Measurements from ENCODE around the gene THRB. TPM values are rescaled to one million over a fixed set of nuclear protein-coding genes. Genes with fewer than 3 reads are reported as not detected.

THRB gene
- total and polyA plus RNA-seq, 9 of the 15 experiments (the other 6 are each of a cell fraction or from before 2014, with no cell fraction given): 1.7 to 14.9 (median 6.9) TPM

DNA sequence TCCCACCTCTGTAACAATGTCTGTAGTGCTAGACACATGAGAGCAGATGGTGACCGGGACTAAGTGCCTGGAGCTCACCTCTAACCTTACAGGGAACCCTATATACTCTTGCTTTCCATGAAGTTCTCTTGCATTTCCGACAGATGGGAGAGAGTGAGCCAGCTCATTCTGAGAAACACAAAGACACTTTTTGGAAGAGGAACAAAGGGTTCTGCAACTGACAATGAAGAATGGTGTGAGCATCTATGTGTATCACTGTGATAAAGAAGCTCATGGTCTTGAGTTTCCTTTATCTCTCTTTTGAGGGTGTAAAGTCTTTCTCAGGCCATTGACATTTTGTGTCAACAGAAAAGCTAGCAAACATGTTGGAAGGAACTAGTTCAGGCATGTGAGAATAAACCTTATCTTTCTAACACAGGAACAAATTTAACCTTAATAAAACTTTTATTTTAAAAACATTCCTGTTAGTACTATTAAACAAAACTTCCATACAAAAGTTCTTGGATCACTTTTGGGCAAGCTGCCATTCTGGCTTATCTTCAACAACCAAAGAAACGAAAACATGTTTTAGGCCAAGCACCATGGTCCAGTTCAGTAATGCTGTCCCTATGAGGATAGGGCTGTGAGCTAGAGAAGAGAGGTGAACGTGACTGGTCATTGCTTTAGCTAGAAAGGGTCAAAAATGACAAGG, 142.7 kb downstream of the THRB start (continued):
- TF ChIP-seq TAF9B (IDR thresholded peaks at IDR 0.05; ENCODE audit: partially characterized antibody) (peak; percentile 67), ZNF253 (CRISPR knock-in tag; conservative IDR thresholded peaks at IDR 0.05) (no peak), CSDE1 (IDR thresholded peaks at IDR 0.05) (no peak), TEAD4 (IDR thresholded peaks at IDR 0.05; ENCODE audit: low read length) (peak; percentile 93), TEAD4 (CRISPR knock-in tag; IDR thresholded peaks at IDR 0.05; ENCODE audit: borderline replicate concordance) (no peak)
- TF ChIP-seq, protein P1, sequence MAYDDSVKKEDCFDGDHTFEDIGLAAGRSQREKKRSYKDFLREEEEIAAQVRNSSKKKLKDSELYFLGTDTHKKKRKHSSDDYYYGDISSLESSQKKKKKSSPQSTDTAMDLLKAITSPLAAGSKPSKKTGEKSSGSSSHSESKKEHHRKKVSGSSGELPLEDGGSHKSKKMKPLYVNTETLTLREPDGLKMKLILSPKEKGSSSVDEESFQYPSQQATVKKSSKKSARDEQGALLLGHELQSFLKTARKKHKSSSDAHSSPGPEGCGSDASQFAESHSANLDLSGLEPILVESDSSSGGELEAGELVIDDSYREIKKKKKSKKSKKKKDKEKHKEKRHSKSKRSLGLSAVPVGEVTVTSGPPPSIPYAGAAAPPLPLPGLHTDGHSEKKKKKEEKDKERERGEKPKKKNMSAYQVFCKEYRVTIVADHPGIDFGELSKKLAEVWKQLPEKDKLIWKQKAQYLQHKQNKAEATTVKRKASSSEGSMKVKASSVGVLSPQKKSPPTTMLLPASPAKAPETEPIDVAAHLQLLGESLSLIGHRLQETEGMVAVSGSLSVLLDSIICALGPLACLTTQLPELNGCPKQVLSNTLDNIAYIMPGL (CRISPR knock-in tag; IDR thresholded peaks at IDR 0.05): no peak
- TF ChIP-seq, protein P2, sequence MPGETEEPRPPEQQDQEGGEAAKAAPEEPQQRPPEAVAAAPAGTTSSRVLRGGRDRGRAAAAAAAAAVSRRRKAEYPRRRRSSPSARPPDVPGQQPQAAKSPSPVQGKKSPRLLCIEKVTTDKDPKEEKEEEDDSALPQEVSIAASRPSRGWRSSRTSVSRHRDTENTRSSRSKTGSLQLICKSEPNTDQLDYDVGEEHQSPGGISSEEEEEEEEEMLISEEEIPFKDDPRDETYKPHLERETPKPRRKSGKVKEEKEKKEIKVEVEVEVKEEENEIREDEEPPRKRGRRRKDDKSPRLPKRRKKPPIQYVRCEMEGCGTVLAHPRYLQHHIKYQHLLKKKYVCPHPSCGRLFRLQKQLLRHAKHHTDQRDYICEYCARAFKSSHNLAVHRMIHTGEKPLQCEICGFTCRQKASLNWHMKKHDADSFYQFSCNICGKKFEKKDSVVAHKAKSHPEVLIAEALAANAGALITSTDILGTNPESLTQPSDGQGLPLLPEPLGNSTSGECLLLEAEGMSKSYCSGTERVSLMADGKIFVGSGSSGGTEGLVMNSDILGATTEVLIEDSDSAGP (CRISPR knock-in tag; IDR thresholded peaks at IDR 0.05): no peak

Data from K562 (cell line).